NCI-H226 (cell line): ENCODE results near the gene NTM.
"Not testable (repeated sequence)": the region's sequence is repeated elsewhere in the genome, so short reads cannot be mapped to it uniquely, and the experiment has no call there.

Experiments used
- DNase-seq: peaks from one replicate; pipeline ENCODE4 v3.0.0-alpha.2; 2015

NTM gene

DNA sequence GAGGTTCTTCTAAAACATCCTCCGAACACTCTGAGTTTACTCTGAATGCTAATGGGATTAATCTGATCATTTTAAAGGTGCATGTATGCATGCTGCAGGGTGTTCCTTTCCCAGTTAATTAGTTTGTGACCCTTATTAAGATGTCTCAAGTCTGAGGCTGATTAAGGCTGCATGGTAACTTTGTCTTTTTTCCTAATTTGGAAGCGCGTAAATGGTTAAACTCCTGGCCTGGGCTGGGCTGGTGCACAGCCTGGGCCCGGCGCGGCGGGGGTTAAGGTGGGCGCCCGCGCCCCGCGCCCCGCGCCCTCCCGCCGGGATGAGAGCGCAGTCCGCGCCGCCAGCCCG lies 539.7 kb downstream of the NTM start:
- no peak for DNase-seq

GRCh38 chr11:131910523-131911387 lies 540.3 kb downstream of the NTM start:
- no peak for DNase-seq

DNA sequence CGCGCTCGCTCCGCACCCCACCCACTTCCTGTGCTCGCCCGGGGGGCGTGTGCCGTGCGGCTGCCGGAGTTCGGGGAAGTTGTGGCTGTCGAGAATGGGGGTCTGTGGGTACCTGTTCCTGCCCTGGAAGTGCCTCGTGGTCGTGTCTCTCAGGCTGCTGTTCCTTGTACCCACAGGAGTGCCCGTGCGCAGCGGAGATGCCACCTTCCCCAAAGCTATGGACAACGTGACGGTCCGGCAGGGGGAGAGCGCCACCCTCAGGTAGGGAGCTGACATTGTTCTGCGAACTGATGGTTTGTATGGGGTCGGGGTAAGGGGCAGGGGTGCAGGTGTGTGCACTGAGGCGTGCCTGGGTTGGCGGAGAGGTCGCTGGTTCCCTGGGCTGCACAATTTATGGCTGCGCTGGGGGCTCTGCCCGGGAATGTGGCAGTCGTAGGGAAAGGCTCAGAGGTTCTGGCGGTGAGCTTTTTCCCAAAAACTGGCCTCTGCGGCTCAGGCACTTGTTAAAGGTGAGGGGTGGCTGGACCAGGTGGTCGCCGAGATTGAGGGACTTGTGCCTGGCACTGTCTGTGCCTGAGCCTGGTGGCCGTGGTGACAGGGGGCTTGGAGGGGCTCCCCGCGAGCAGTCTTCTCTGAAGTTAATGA lies 541.1 kb downstream of the NTM start:
- DNase-seq: not testable (repeated sequence)

DNA sequence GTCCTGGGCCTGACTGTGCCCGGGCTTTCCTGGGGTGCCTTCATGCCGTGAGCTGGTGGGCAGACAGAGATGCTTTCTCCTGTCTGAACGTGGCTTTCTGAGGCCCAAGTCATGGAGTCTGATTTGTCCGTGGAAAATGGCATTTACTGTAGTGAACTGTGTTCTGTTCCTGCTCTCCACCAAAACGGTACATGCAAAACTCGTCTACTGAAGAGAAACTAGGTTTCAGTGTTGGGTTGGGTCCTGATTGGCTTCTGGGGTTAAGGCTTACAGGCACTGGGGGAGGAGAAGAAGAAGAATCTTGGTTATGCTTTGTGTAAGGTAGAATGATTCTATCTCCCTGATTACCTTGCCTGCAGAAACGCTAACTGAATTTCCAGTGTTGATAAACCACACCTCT lies 541.7 kb downstream of the NTM start:
- DNase-seq: no peak

DNA sequence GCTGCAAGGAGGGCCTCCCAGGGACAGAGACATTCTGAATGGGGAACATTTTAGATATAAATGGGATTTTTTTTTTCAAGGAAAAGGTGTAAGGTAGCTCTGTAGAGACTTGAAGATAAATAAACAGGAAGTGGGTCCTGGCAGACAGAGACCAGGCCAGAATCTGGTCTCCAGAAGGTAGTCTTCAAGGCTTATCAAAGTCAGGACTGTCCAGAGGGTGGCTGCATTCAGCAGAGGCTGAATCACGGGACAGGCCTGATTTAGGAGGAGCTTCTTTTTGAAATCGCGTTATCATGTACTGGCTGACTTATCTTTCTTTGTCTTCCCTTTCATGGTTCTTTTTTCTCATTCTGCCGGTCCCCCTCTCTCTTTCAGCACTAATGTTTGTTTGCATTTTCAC lies 542.9 kb downstream of the NTM start:
- DNase-seq: no peak

- no peak for DNase-seq
These were observed 544.0 kb downstream of the NTM start for GRCh38 chr11:131914361-131914774.

GRCh38 chr11:131916638-131917037 lies 546.2 kb downstream of the NTM start:
- DNase-seq: no peak

DNA sequence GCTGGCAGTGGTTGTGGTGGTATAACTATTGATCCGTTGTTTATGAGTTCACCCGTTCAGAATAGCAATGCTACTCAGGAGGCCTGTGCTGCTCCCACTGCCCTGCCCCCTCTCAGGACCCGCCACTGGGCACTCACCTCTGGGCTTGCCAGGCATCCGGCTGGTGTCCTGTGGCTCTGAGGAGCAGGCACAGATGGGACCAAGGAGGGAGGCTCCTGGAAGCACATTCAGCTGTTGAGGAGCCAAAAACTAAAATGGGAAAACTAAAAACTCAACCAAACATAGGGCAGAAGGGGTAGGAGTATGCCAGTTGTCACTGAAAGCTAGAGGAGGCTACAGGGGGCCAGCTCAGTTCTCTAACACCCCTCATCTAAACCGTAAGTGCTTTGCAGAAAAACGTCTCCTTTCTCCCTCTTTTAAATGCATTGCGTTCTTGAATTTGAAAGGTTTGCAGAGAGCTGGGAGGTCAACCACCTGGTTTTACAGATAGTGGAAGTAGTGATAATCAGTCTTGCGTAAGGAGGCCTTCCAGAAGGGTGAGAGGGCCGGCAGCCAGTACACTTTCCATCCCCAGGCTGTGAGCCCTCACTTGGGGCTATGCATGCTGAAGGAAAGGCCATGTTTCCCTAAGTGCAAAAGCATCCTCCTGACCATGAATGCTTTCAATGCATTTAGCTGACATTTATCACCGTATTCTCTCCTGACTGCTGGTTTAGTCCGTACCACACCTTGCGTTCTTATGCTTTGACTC lies 547.4 kb downstream of the NTM start:
- no peak for DNase-seq

DNA sequence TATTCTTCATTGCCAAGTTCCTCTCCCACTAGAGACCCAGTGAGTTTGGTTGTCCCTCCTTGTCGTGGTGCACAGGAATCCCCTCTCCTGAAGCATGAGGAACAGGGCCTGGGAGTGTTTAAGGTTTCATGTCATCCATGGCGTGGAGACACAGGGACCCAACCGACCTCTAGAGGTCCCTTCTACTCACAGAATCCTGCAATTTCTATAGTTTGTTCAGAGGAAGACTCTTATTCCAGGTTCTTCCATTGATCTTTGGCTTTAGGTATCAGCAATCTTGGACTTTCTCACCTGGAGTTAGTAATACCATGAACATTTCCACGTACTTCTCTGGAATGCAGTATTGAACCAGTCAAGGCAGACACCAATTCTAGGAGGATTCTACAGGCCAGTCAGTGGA lies 548.2 kb downstream of the NTM start:
- no peak for DNase-seq

- DNase-seq: no peak
These were observed 551.8 kb downstream of the NTM start for GRCh38 chr11:131922220-131922619.

GRCh38 chr11:131923309-131923708 lies 552.9 kb downstream of the NTM start:
- DNase-seq: no peak

DNA sequence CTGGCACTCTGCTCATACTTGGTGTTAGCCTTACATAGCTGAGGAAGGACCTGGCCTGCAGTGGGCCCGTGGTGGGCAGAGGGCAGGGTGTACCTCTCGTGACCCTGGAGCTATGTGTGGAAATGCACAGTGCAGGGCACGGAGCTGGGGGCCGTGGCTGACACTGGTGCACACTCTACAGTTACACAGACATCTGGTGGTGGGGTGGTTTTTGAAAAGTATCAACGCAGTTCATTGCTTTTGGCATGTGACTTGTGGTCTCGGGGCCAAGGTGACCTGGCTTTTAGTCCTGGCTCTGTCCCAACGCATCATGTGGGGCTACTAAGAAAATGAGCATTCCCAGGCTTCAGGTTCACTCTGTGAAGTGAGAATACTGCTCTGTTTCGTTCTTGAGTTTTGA lies 553.6 kb downstream of the NTM start:
- DNase-seq: no peak

- no peak for DNase-seq
These were observed 554.2 kb downstream of the NTM start for GRCh38 chr11:131924457-131925201.

GRCh38 chr11:131925829-131926228 lies 555.4 kb downstream of the NTM start:
- no peak for DNase-seq

DNA sequence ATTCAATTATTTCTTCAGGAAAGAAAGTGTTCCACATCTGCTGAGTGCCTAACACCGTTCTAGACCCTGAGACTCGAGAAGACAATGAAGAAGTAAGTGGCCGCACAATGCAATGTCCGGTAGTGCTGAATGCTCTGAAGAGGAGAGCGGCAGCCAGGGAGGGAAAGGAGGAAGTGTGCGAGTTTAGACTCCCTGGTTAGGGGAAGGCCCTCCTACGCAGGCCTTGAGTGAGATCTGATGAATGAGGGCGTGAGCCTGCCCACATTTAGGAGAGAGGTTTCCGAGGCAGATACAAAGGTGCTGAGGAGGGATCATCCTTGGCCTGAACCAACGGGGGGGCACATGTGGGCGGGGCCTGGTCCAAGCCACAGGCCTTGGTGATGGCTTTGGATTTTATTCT lies 558.6 kb downstream of the NTM start:
- no peak for DNase-seq

GRCh38 chr11:131932584-131933325 lies 562.3 kb downstream of the NTM start:
- DNase-seq: no peak

DNA sequence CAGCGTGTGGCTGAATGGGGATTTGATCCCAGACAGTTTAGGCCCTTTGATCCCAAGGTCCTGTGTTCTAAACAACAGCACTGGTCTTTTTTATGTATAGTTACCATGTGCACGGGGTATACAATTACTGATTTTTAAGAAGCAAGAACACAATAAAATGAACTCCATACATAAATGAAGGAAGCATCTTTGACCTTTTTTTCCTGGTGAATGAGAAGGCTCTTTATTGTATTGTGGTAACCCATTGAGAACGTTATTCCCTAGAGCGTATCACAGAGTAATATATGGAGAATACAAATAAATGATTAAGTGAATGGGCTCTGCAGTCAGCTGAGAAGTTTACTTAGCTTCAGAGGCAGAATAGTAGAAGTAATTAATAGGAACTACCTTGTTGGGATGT lies 563.6 kb downstream of the NTM start:
- DNase-seq: no peak

DNA sequence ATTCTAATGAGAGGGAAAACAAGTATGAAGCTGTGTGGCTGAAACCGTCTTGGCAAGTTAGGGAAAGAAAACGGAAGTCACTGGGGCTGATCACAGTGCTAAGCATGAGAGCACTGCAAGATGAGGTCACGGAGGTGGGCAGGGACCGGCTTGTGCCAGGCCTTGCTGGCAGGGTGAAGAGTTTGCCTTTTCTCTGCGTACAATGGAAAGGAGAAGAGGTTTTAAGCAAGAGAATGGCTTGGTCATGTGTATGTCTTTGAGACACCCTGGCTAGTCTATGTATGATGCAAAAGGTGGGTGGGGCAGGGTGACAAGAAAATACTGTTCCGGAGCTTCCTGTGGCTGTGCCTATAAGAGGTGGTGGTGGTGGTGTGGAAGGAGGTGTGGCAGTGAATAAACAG lies 567.9 kb downstream of the NTM start:
- DNase-seq: no peak

DNA sequence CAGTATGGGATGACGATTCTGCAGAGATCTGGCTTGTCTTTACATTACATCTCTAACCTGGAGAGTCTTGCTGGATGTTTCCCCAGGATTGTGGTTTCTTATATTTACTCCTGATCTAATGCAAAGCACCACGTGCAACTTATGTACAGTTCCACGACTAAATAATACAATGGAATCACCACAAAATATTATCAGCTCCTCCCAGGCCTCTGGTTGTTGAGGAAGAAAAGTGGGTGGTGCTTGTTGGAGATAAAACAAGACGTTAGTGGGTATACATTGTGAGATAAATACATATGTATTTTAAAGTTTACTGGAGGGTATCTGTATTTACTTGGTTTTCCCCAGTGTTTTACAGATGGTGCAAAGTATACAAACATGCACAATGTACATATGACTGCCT lies 569.7 kb downstream of the NTM start:
- DNase-seq: no peak

DNA sequence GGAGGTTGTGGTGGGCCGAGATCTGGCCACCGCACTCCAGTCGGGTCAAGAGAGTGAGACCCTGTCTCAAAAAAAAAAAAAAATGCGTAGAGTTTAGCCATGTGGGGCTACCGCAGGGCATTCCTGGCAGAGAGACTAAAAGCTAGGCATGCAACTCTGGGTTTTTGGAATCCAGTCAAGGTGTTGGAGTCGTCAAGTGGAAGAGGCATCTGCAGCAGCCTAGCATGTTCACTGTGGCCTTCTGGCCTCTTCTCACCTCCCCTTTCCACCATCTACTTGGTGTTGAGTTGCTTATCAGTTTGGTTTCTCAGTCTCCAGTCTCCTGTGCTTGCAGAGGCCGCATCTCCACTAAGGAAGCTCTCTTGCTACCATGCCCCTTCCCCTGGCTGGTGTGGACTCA lies 572.5 kb downstream of the NTM start:
- DNase-seq: no peak

DNA sequence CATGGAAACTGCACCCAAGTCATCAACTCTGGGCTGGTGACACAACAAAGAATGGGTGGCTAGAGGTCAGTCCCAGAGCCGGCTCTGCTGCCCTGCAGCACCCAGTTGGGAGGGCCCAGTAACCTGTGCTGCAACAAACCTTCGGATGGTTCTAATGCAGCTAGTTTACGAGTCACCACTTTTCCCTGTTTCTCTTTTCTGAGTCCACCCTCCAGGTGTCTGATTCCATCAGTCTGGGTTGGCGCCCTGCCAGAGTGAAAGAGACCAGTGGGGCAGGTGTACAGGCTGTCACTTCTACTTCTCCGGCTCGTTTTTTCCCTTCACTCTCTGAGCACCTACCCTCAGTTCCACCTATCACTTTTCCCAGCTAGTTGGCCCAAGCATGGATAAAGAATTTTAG lies 572.9 kb downstream of the NTM start:
- DNase-seq: no peak

- no peak for DNase-seq
These were observed 574.3 kb downstream of the NTM start for GRCh38 chr11:131944736-131945135.

- no peak for DNase-seq
These were observed 575.3 kb downstream of the NTM start for GRCh38 chr11:131945706-131946105.
